GM23338 (cell line): ENCODE measurements around the gene NDUFB11. TPM values are rescaled to one million over a fixed set of nuclear protein-coding genes. Genes with fewer than 3 reads are reported as not detected.

Source experiments
- ATAC-seq: fragments of 200-7000 bp; cut with Tn5 transposase; 3 replicates; pipeline ENCODE4 v1.9.1; 2020
- DNase-seq: peaks from one replicate; pipeline ENCODE4 v3.0.0-alpha.2; 2015; ENCODE audit warnings: low spot score
- H2AFZ ChIP-seq: fragments of 200-600 bp; sonication (generic); 2 replicates; pipeline ENCODE4 v1.8.0; 2016; ENCODE audit warnings: antibody characterized with exemption, mild to moderate bottlenecking, moderate library complexity
- H3F3A ChIP-seq: fragments of 200-600 bp; sonication (generic); replicated peaks from 2 replicates; pipeline ENCODE4 v1.8.0; 2017; ENCODE audit warnings: antibody characterized with exemption, mixed run types, low read depth
- H3K27ac ChIP-seq: fragments of 200-600 bp; sonication (generic); 2 replicates; pipeline ENCODE4 v1.6.1; 2016; ENCODE audit warnings: low read depth
- H3K27me3 ChIP-seq: fragments of 200-600 bp; sonication (generic); 2 replicates; pipeline ENCODE4 v1.8.0; 2016; ENCODE audit warnings: mild to moderate bottlenecking, mixed run types, moderate library complexity; ENCODE audit not compliant: insufficient read depth
- H3K36me3 ChIP-seq: fragments of 200-600 bp; sonication (generic); 2 replicates; pipeline ENCODE4 v1.8.0; 2016; ENCODE audit warnings: mild to moderate bottlenecking; ENCODE audit not compliant: insufficient read depth
- H3K4me1 ChIP-seq: fragments of 200-600 bp; sonication (generic); 2 replicates; pipeline ENCODE4 v1.8.0; 2016; ENCODE audit warnings: mild to moderate bottlenecking, moderate library complexity; ENCODE audit not compliant: insufficient read depth
- H3K4me2 ChIP-seq: fragments of 200-600 bp; sonication (generic); 2 replicates; pipeline ENCODE4 v1.7.1; 2017; ENCODE audit warnings: mixed run types
- H3K4me3 ChIP-seq: fragments of 200-600 bp; sonication (generic); 2 replicates; pipeline ENCODE4 v1.6.1; 2016; ENCODE audit warnings: mixed run types
- H3K79me2 ChIP-seq: fragments of 200-600 bp; sonication (generic); replicated peaks from 2 replicates; pipeline ENCODE4 v1.8.0; 2017; ENCODE audit warnings: mild to moderate bottlenecking; ENCODE audit not compliant: insufficient read depth
- H3K9me2 ChIP-seq: fragments of 200-600 bp; sonication (generic); 2 replicates; pipeline ENCODE4 v1.8.0; 2017; ENCODE audit not compliant: insufficient read depth
- H4K20me1 ChIP-seq: fragments of 200-600 bp; sonication (generic); replicated peaks from 2 replicates; pipeline ENCODE4 v1.8.0; 2017; ENCODE audit warnings: mild to moderate bottlenecking; ENCODE audit not compliant: insufficient read depth
- H3K27ac Mint-ChIP-seq: 2 replicates; pipeline ENCODE4 v1.8.0; 2020; ENCODE audit warnings: inconsistent platforms, mild to moderate bottlenecking, moderate library complexity, mixed read lengths
- H3K27me3 Mint-ChIP-seq: 3 replicates; pipeline ENCODE4 v1.8.0; 2022; ENCODE audit warnings: low read depth, mild to moderate bottlenecking, moderate library complexity, mixed read lengths, inconsistent platforms; ENCODE audit not compliant: insufficient read depth, poor library complexity
- H3K36me3 Mint-ChIP-seq: 3 replicates; pipeline ENCODE4 v1.8.0; 2021; ENCODE audit warnings: low read depth, mild to moderate bottlenecking, inconsistent platforms, moderate library complexity, mixed read lengths
- H3K4me1 Mint-ChIP-seq: 3 replicates; pipeline ENCODE4 v1.8.0; 2020; ENCODE audit warnings: mild to moderate bottlenecking, inconsistent platforms, mixed read lengths
- H3K4me3 Mint-ChIP-seq: 3 replicates; pipeline ENCODE4 v1.8.0; 2021; ENCODE audit warnings: moderate library complexity, mild to moderate bottlenecking, inconsistent platforms, mixed read lengths
- H3K9me3 Mint-ChIP-seq: 3 replicates; pipeline ENCODE4 v1.8.0; 2020; ENCODE audit warnings: moderate library complexity, mild to moderate bottlenecking, inconsistent platforms, mixed read lengths
- CREB1 ChIP-seq: fragments of 250-450 bp; sonication (Bioruptor Pico); IDR thresholded peaks from 2 replicates; pipeline ENCODE4 v1.5.0; 2020; ENCODE audit warnings: low read depth, mild to moderate bottlenecking, moderate library complexity
- POLR2AphosphoS5 ChIP-seq: IDR thresholded peaks from 2 replicates; pipeline ENCODE4 v1.6.1; 2016; ENCODE audit warnings: antibody characterized with exemption, low read depth
- STAT1 ChIP-seq: IDR thresholded peaks from one replicate; pipeline ENCODE4 v1.6.1; 2016; ENCODE audit warnings: antibody characterized with exemption; ENCODE audit not compliant: unreplicated experiment
- ZNF331 ChIP-seq: fragments of 250-450 bp; sonication (Bioruptor Pico); IDR thresholded peaks from 2 replicates; pipeline ENCODE4 v1.5.0; 2020; ENCODE audit warnings: low read depth, mild to moderate bottlenecking, moderate library complexity
- polyA plus RNA-seq: library from polyadenylated mRNA; unstranded; fragments of >200 nt; fragmentation: Nextera tagmentation; extraction: Ambion mirVana; gene quantifications from 2 replicates; pipeline ENCODE4 v1.2.1, GENCODE V29; 2016
- total RNA-seq: library from RNA; depleted of rRNA; stranded (reverse); fragments of >200 nt; shearing (Covaris generic); gene quantifications from 2 replicates; pipeline ENCODE4 v1.2.3, GENCODE V29; 2014
- TF ChIP-seq, protein P1 (sequence below): IDR thresholded peaks from one replicate; pipeline ENCODE4 v1.6.1; 2018; ENCODE audit warnings: antibody characterized with exemption; ENCODE audit not compliant: unreplicated experiment
- TF ChIP-seq, protein P2 (sequence below), 2 experiments: fragments of 200-600 bp in 1 of 2; sonication (generic) in 1 of 2; conservative IDR thresholded peaks; 2 replicates each; pipeline versions ENCODE4 v1.5.1 to v1.6.1; 2016 to 2017; ENCODE audit warnings: antibody characterized with exemption in 2 of 2, low read depth in 2 of 2, mild to moderate bottlenecking in 2 of 2, moderate library complexity in 1 of 2
- TF ChIP-seq, protein P3 (sequence below): IDR thresholded peaks from 2 replicates; pipeline ENCODE4 v1.6.1; 2016; ENCODE audit warnings: antibody characterized with exemption
- TF ChIP-seq, protein P4 (sequence below): fragments of 250-450 bp; sonication (Bioruptor Pico); IDR thresholded peaks from 2 replicates; pipeline ENCODE4 v1.5.0; 2020; ENCODE audit warnings: mild to moderate bottlenecking, moderate library complexity

Gene NDUFB11
- total and polyA plus RNA-seq, 2 experiments from 2014 or later: 103 to 238 TPM

DNA sequence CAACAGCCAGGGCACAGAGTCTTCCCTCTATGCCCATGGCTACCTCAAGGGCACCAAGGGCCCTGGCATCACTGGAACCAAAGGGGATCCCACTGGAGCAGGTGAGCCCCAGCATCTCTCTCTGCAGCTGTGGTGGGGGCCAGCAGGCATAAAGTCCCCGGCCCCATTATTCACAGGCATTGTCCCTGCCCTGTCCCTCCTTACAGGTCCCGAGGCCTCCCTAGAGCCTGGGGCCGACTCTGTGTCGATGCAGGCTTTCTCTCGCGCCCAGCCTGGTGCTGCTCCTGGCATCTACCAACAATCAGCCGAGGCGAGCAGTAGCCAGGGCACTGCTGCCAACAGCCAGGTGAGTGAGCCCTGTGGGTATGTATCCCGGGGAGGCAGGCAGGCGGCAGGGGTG is 36.8 kb upstream of the NDUFB11 start (continued):
- TF ChIP-seq, protein P1, sequence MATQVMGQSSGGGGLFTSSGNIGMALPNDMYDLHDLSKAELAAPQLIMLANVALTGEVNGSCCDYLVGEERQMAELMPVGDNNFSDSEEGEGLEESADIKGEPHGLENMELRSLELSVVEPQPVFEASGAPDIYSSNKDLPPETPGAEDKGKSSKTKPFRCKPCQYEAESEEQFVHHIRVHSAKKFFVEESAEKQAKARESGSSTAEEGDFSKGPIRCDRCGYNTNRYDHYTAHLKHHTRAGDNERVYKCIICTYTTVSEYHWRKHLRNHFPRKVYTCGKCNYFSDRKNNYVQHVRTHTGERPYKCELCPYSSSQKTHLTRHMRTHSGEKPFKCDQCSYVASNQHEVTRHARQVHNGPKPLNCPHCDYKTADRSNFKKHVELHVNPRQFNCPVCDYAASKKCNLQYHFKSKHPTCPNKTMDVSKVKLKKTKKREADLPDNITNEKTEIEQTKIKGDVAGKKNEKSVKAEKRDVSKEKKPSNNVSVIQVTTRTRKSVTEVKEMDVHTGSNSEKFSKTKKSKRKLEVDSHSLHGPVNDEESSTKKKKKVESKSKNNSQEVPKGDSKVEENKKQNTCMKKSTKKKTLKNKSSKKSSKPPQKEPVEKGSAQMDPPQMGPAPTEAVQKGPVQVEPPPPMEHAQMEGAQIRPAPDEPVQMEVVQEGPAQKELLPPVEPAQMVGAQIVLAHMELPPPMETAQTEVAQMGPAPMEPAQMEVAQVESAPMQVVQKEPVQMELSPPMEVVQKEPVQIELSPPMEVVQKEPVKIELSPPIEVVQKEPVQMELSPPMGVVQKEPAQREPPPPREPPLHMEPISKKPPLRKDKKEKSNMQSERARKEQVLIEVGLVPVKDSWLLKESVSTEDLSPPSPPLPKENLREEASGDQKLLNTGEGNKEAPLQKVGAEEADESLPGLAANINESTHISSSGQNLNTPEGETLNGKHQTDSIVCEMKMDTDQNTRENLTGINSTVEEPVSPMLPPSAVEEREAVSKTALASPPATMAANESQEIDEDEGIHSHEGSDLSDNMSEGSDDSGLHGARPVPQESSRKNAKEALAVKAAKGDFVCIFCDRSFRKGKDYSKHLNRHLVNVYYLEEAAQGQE: no peak

DNA sequence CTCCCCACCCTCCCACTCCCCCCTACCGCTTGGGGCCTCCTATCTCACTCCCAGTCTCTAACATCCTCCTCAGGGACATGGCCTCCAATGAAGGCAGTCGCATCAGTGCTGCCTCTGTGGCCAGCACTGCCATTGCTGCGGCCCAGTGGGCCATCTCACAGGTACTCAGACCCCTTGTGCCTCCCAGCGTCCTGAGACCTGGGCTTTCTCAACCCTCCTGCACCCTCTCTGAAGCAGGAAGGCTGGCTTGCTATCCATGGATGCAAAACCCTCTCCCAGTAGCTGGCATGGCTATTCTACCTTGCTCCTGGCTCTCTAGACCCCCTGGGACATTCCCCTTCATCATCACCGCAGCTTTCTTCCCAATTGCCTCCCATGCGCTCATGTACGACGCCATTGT is 35.8 kb upstream of the NDUFB11 start:
- no peaks in the 10 kb centered on the region for H4K20me1 ChIP-seq
- Mint-ChIP-seq H3K9me3 (no peaks in the 10 kb centered on the region), H3K27me3 (peaks cover 2% of the 10 kb centered on the region), H3K4me1 (no peaks in the 10 kb centered on the region), H3K27ac (no peak overlapping the region), H3K4me3 (no peak overlapping the region), H3K36me3 (peaks cover 41% of the 10 kb centered on the region)
- no peak overlapping the region for H3K4me3 ChIP-seq
- no peak overlapping the region for H2AFZ ChIP-seq
- no peak overlapping the region for H3K27ac ChIP-seq
- H3K27me3 ChIP-seq: no peaks in the 10 kb centered on the region
- no peaks in the 10 kb centered on the region for H3K9me2 ChIP-seq
- DNase-seq (no peak), ATAC-seq (no peak)
- H3K36me3 ChIP-seq: 0 out of 2 replicates have a peak, but pooled peaks cover 3% of the 10 kb centered on the region
- H3K4me1 ChIP-seq: no peaks in the 10 kb centered on the region
- H3K4me2 ChIP-seq: no peak overlapping the region
- no peaks in the 10 kb centered on the region for H3K79me2 ChIP-seq
- no peaks in the 10 kb centered on the region for H3F3A ChIP-seq
- TF ChIP-seq ZNF331 (CRISPR knock-in tag) (no peak), POLR2AphosphoS5 (no peak), STAT1 (no peak), CREB1 (no peak)
- TF ChIP-seq, protein P2, sequence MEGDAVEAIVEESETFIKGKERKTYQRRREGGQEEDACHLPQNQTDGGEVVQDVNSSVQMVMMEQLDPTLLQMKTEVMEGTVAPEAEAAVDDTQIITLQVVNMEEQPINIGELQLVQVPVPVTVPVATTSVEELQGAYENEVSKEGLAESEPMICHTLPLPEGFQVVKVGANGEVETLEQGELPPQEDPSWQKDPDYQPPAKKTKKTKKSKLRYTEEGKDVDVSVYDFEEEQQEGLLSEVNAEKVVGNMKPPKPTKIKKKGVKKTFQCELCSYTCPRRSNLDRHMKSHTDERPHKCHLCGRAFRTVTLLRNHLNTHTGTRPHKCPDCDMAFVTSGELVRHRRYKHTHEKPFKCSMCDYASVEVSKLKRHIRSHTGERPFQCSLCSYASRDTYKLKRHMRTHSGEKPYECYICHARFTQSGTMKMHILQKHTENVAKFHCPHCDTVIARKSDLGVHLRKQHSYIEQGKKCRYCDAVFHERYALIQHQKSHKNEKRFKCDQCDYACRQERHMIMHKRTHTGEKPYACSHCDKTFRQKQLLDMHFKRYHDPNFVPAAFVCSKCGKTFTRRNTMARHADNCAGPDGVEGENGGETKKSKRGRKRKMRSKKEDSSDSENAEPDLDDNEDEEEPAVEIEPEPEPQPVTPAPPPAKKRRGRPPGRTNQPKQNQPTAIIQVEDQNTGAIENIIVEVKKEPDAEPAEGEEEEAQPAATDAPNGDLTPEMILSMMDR (conservative IDR thresholded peaks at IDR 0.05; ENCODE audit: low read depth in 2 of 2): no peak
- TF ChIP-seq, protein P3, sequence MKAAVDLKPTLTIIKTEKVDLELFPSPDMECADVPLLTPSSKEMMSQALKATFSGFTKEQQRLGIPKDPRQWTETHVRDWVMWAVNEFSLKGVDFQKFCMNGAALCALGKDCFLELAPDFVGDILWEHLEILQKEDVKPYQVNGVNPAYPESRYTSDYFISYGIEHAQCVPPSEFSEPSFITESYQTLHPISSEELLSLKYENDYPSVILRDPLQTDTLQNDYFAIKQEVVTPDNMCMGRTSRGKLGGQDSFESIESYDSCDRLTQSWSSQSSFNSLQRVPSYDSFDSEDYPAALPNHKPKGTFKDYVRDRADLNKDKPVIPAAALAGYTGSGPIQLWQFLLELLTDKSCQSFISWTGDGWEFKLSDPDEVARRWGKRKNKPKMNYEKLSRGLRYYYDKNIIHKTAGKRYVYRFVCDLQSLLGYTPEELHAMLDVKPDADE: no peak
- TF ChIP-seq, protein P4, sequence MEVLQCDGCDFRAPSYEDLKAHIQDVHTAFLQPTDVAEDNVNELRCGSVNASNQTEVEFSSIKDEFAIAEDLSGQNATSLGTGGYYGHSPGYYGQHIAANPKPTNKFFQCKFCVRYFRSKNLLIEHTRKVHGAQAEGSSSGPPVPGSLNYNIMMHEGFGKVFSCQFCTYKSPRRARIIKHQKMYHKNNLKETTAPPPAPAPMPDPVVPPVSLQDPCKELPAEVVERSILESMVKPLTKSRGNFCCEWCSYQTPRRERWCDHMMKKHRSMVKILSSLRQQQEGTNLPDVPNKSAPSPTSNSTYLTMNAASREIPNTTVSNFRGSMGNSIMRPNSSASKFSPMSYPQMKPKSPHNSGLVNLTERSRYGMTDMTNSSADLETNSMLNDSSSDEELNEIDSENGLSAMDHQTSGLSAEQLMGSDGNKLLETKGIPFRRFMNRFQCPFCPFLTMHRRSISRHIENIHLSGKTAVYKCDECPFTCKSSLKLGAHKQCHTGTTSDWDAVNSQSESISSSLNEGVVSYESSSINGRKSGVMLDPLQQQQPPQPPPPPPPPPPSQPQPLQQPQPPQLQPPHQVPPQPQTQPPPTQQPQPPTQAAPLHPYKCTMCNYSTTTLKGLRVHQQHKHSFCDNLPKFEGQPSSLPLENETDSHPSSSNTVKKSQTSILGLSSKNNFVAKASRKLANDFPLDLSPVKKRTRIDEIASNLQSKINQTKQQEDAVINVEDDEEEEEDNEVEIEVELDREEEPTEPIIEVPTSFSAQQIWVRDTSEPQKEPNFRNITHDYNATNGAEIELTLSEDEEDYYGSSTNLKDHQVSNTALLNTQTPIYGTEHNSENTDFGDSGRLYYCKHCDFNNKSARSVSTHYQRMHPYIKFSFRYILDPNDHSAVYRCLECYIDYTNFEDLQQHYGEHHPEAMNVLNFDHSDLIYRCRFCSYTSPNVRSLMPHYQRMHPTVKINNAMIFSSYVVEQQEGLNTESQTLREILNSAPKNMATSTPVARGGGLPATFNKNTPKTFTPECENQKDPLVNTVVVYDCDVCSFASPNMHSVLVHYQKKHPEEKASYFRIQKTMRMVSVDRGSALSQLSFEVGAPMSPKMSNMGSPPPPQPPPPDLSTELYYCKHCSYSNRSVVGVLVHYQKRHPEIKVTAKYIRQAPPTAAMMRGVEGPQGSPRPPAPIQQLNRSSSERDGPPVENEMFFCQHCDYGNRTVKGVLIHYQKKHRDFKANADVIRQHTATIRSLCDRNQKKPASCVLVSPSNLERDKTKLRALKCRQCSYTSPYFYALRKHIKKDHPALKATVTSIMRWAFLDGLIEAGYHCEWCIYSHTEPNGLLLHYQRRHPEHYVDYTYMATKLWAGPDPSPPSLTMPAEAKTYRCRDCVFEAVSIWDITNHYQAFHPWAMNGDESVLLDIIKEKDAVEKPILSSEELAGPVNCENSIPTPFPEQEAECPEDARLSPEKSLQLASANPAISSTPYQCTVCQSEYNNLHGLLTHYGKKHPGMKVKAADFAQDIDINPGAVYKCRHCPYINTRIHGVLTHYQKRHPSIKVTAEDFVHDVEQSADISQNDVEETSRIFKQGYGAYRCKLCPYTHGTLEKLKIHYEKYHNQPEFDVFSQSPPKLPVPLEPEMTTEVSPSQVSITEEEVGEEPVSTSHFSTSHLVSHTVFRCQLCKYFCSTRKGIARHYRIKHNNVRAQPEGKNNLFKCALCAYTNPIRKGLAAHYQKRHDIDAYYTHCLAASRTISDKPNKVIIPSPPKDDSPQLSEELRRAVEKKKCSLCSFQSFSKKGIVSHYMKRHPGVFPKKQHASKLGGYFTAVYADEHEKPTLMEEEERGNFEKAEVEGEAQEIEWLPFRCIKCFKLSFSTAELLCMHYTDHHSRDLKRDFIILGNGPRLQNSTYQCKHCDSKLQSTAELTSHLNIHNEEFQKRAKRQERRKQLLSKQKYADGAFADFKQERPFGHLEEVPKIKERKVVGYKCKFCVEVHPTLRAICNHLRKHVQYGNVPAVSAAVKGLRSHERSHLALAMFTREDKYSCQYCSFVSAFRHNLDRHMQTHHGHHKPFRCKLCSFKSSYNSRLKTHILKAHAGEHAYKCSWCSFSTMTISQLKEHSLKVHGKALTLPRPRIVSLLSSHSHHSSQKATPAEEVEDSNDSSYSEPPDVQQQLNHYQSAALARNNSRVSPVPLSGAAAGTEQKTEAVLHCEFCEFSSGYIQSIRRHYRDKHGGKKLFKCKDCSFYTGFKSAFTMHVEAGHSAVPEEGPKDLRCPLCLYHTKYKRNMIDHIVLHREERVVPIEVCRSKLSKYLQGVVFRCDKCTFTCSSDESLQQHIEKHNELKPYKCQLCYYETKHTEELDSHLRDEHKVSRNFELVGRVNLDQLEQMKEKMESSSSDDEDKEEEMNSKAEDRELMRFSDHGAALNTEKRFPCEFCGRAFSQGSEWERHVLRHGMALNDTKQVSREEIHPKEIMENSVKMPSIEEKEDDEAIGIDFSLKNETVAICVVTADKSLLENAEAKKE (CRISPR knock-in tag): no peak
- TF ChIP-seq, protein P1: no peak
